ENCODE data around the gene MFAP5.

DNA sequence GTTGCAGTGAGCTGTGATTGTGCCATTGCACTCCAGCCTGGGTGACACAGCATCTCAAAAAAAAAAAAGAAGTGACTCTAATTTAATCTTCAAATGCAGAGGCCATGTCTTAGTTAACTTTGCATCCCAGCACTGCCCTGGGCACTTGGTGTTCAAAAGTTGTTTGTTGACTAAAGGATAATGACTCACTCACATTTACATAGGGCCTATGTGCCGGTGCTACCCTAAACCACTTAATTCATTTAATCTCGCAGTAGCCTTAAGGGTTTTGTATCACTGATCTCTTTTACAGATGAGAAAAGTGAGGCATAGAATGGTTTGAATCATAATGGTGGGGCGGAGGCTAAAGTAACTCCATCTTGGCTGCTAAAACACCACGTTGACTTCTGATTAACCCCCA is 23.7 kb downstream of the MFAP5 start:
- TF ChIP-seq CTCF (IDR thresholded peaks at IDR 0.05; ENCODE audit: poor library complexity, severe bottlenecking) (no peak), POLR2AphosphoS5 (IDR thresholded peaks at IDR 0.05) (no peak), EZH2 (IDR thresholded peaks at IDR 0.05; ENCODE audit: borderline replicate concordance, insufficient read depth, low read length, poor library complexity, severe bottlenecking) (no peak), TAF1 (IDR thresholded peaks at IDR 0.05; ENCODE audit: low read depth) (no peak), EP300 (conservative IDR thresholded peaks at IDR 0.05; ENCODE audit: poor library complexity, severe bottlenecking) (no peak), REST (IDR thresholded peaks at IDR 0.05; ENCODE audit: borderline replicate concordance) (no peak)

Measured in neural cell (in vitro differentiated cells).